Prostate gland (tissue), 2 donors: ENCODE measurements around the gene CEP85L.

Experiments
- POLR2A ChIP-seq: fragments of 450-650 bp; IDR thresholded peaks from one replicate; pipeline ENCODE4 v1.6.1; 2016; ENCODE audit warnings: antibody characterized with exemption, mild to moderate bottlenecking
- TF ChIP-seq, protein P1 (sequence below), 4 experiments: fragments of 200-600 bp in 2 of 4; fragments of 450-650 bp in 2 of 4; sonication (generic) in 2 of 4; IDR thresholded peaks; 1 replicate in 3 of 4; 2 replicates in 1 of 4; pipeline ENCODE4 v1.5.1; 2016 to 2019; ENCODE audit warnings: antibody characterized with exemption in 4 of 4, mild to moderate bottlenecking in 2 of 4, moderate library complexity in 2 of 4

DNA sequence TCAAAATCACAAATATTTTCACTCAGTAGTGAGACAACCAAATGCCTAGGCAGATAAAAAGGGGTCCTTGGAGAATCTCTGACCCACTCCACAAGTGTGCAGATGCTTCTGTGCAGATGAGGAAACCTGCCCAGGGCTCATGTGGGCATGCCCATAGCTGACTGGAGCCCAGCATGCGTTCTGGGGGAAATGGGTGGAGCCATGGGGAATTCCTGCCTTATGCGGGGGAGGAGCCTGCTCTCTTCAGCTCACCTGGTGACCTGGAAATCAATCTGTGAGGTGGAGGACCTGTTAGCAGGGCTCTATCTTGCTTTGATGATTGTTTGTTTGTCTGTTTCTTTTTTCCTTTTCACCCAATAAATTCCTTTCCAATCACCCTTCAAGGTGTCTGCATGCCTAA lies 126.7 kb downstream of the CEP85L start:
- TF ChIP-seq, protein P1, sequence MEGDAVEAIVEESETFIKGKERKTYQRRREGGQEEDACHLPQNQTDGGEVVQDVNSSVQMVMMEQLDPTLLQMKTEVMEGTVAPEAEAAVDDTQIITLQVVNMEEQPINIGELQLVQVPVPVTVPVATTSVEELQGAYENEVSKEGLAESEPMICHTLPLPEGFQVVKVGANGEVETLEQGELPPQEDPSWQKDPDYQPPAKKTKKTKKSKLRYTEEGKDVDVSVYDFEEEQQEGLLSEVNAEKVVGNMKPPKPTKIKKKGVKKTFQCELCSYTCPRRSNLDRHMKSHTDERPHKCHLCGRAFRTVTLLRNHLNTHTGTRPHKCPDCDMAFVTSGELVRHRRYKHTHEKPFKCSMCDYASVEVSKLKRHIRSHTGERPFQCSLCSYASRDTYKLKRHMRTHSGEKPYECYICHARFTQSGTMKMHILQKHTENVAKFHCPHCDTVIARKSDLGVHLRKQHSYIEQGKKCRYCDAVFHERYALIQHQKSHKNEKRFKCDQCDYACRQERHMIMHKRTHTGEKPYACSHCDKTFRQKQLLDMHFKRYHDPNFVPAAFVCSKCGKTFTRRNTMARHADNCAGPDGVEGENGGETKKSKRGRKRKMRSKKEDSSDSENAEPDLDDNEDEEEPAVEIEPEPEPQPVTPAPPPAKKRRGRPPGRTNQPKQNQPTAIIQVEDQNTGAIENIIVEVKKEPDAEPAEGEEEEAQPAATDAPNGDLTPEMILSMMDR (IDR thresholded peaks at IDR 0.05): no peak
- TF ChIP-seq POLR2A: no peak
